ENCODE results near the gene IL1B.

IL1B gene

DNA sequence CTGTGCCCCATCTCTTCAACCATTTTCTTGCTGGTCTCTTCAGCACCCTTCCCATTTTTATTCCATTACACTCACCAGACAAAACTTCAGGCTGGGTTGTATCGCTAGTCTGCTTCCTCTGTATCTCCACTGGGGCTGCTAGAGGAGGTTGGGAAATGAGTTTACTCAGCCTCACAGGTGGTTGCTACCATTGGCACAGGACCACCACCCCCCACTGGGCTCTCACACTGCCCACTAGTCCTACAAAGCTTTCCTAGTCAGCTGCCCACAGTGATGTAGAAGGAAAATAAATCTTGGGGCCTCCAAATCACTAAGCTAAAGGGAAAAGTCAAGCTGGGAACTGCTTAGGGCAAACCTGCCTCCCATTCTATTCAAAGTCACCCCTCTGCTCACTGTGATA lies 12.3 kb upstream of the IL1B start:
- no peak for DNase-seq (ENCODE audit: low spot score)

DNA sequence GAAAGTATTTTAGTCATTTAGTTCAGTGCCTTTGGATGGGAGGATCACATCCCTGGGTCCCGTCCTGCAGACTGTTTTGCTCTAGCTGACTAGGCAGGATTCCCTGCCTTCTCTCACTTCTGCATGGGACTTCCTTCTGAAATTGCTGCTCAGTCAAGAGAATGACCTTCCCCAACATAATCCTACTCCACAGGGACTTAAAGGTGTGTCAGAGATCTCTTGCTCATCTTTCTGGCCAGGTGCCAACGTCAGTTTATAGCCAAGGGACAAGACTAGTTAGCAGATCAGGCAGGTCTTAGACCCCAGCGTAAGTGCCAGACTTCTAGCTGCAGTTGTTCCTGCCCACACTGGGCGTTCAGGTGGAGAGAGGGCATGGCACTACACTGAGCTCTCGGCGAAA lies 9.5 kb upstream of the IL1B start:
- TF ChIP-seq CTCF (IDR thresholded peaks at IDR 0.05; ENCODE audit: extremely low read depth, missing control alignments) = no peak
- DNase-seq (ENCODE audit: low spot score) = no peak

More for the DNA sequence above, 12.3 kb upstream of the IL1B start:
- no peak for TF ChIP-seq CTCF (IDR thresholded peaks at IDR 0.05; ENCODE audit: extremely low read depth, missing control alignments)

GRCh38 chr2:112843836-112844235 lies 7.3 kb upstream of the IL1B start:
- TF ChIP-seq CTCF (IDR thresholded peaks at IDR 0.05; ENCODE audit: extremely low read depth, missing control alignments) = no peak
- no peak for DNase-seq (ENCODE audit: low spot score)

- DNase-seq (ENCODE audit: low spot score) = no peak
- TF ChIP-seq CTCF (IDR thresholded peaks at IDR 0.05; ENCODE audit: extremely low read depth, missing control alignments) = no peak
Measured at GRCh38 chr2:112843288-112843687, 6.7 kb upstream of the IL1B start.

- DNase-seq (ENCODE audit: low spot score) = no peak
- TF ChIP-seq CTCF (IDR thresholded peaks at IDR 0.05; ENCODE audit: extremely low read depth, missing control alignments) = no peak
Measured at GRCh38 chr2:112841295-112842044, 4.9 kb upstream of the IL1B start.

DNA sequence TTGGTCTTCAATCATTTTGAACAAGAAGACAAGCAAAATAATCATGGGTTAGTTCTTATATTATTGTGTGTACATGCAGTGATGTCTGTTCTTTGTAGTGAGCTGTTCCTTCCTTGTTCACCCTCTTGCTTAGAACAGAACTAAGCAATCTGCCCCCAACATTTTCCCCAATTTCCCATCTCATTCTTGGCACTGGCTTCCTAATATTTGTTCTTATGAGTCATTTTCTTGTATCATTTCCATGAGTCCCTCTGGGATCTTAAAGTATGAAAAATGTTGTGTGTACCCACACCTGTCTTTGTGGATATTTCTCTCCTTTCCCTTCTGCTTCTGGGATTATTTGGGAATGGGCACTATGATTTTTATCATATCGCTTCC lies 3.5 kb upstream of the IL1B start:
- no peak for TF ChIP-seq CTCF (IDR thresholded peaks at IDR 0.05; ENCODE audit: extremely low read depth, missing control alignments)
- DNase-seq (ENCODE audit: low spot score) = no peak

DNA sequence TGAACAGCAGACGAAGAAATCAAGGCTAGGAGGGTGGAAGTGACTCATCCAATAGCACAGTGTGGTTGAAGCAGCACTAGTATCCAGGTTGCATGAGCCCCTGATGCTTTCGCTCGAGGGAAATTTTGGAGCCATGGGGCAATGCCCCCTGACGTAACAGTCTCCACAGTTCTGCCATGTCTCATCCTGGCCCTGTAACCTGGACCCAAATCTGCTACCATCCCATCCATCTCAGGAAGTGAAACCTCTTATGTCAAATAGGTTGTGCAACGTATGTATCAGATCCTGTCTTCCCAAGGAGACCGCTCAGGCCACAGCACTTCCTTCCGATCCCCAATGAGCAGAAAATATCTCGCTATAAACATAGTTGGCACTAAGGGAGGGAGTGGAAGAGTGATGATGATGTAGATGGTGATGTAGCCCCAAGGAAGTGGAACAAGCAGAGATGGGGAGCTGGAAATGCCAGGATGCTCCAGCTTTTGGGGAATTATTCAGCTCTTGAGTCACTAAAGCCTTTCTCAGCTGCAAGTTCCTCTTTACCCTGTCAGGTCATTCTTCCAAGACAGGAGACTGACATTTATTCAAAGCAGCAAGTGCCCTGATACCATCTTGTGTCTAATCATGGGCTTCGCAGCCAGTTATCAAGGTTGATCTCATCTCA lies 3.0 kb upstream of the IL1B start:
- TF ChIP-seq CTCF (IDR thresholded peaks at IDR 0.05; ENCODE audit: extremely low read depth, missing control alignments) = no peak
- DNase-seq (ENCODE audit: low spot score) = no peak
